GM18520 (cell line): Measurements from ENCODE around the gene NFKB2.

Experiments
- ATAC-seq: cut with Tn5 transposase; IDR thresholded peaks from one replicate; pipeline ENCODE4 v1.9.1; 2021; ENCODE audit not compliant: unreplicated experiment

NFKB2 gene

DNA sequence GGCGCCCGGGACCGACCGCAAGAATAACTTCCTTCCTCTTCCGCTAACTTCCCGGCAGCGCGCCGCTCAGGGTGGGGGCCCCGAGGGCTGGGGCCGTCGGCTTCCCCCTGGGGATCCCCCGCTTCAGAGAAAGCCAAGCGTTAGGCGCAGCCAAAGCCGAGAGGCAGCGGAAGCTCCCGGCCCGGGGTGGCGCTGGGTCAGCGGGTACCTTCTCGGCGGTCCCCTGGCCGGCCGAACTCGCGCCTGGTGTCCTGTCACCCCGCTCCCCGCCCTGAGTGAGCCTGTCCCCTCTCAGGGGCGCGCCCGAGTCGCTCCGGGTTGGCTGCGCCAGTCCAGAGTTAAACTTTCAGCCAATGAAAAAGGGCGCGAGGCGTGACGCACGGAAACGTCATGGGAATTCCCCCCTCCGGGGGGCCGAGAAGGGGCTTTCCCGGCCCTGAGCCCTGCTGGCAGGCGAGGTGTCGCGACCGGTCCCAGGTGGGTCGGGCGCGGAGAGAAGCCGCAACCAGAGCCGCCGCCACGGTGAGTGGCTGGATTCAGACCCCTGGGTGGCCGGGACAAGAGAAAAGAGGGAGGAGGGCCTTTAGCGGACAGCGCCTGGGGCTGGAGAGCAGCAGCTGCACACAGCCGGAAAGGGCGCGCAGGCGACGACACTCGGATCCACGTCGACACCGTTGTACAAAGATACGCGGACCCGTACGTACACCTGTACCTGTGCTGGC, 1.3 kb upstream of the NFKB2 start:
- ATAC-seq = peak; percentile 72

DNA sequence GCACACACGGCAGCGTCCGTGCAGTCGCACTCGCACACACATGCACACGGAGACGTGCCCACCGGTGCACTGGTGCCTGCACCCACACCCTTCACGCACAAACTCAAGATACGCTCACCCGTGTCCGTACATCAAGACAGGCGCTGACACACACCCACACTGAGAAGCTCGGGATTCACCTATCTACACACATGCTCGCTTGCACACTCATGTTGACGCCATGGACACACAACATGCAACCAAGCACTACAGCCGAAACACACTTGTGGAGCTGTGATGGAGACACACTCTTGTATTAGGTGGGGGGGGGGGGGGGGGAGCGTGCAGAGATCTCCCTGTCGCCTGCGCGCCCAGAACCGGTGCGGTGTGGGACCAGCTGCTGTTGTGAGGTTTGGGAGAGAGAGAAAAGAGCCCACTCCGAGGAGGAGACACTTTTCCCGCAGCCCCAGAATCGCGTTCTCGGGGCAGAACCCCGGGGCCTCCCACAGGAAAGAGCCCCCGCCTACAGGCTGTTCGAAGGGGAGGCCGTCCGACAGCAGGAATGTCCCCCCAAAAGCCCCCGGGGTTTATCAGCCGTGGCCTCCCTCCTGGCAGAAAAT, 605 bp upstream of the NFKB2 start:
- ATAC-seq = no peak

DNA sequence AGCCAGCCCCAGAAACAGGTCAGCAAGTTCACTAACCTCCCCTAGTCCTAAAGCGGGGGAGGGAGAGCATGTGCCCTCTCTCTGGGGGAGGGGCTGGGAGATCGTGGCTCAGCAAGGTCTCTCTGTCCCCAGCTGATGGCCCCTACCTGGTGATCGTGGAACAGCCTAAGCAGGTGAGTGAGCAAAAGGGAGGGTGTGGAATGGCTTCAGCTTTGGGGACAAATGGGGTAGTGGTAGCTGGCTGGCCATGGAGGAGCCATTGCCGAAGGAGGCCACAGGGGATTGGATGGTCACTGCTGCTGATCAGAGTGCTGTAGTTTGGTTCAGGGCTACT, 779 bp downstream of the NFKB2 start:
- ATAC-seq = no peak

DNA sequence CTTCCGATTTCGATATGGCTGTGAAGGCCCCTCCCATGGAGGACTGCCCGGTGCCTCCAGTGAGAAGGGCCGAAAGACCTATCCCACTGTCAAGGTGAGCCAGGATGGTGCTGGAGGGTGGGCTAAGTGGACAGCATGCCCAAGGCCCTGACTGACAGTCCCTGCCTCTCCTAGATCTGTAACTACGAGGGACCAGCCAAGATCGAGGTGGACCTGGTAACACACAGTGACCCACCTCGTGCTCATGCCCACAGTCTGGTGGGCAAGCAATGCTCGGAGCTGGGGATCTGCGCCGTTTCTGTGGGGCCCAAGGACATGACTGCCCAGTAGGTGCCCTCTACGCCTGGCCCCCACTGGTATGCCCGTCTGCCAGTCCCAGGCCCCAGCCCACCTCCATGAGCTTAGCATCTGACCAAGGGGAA, 1.2 kb downstream of the NFKB2 start:
- ATAC-seq = no peak

DNA sequence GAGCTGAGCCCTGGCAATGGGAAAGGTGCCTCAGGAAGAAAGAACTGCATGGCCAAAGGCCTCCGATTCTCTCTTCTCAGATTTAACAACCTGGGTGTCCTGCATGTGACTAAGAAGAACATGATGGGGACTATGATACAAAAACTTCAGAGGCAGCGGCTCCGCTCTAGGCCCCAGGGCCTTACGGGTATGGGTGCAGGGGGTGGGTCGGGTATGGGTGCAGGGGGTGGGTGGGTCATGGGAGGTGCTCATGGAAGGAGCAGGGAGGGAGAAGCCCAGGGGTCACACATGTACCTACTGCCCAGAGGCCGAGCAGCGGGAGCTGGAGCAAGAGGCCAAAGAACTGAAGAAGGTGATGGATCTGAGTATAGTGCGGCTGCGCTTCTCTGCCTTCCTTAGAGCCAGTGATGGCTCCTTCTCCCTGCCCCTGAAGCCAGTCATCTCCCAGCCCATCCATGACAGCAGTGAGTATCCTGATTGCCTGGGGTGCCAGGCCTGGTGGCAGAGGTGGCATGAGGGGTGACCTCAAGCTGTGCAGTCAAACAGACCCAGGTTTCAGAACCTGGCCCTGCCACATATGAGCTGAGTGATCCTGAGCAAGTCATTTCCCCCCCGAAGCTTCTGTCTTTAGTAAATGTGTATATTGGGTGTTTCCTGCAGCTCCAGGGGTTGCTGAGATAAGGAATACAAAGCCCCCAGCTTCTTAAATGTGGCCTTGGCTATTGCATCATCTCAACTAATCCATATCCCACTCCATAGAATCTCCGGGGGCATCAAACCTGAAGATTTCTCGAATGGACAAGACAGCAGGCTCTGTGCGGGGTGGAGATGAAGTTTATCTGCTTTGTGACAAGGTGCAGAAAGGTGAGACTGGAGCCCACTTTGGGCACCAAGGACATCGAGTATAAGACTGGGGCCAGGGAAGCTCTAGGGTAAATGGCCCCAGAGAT, 2.0 kb downstream of the NFKB2 start:
- ATAC-seq = no peak

DNA sequence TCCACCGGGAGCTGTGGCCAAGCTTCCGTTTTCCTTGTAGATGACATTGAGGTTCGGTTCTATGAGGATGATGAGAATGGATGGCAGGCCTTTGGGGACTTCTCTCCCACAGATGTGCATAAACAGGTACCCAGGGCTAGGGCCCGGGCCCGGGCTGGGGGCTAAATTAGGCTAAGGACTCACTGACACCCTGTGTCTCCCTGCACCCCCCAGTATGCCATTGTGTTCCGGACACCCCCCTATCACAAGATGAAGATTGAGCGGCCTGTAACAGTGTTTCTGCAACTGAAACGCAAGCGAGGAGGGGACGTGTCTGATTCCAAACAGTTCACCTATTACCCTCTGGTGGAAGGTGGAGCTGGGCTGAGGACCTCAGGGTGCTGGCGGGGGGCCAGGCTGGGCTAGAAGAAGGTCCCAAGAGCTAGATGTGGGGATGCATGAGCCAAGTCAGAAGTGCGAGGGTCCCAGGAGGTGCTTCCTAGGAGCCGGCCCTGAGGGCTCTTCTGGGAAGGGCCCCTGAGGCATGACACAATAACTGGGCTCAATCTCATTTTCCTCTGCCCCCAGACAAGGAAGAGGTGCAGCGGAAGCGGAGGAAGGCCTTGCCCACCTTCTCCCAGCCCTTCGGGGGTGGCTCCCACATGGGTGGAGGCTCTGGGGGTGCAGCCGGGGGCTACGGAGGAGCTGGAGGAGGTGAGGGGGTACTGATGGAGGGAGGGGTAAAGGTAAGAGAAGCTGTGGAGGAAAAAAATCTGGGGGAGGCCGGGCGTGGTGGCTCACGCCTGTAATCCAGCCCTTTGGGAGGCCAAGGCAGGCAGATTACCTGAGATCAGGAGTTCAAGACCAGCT, 2.9 kb downstream of the NFKB2 start:
- no peak for ATAC-seq

DNA sequence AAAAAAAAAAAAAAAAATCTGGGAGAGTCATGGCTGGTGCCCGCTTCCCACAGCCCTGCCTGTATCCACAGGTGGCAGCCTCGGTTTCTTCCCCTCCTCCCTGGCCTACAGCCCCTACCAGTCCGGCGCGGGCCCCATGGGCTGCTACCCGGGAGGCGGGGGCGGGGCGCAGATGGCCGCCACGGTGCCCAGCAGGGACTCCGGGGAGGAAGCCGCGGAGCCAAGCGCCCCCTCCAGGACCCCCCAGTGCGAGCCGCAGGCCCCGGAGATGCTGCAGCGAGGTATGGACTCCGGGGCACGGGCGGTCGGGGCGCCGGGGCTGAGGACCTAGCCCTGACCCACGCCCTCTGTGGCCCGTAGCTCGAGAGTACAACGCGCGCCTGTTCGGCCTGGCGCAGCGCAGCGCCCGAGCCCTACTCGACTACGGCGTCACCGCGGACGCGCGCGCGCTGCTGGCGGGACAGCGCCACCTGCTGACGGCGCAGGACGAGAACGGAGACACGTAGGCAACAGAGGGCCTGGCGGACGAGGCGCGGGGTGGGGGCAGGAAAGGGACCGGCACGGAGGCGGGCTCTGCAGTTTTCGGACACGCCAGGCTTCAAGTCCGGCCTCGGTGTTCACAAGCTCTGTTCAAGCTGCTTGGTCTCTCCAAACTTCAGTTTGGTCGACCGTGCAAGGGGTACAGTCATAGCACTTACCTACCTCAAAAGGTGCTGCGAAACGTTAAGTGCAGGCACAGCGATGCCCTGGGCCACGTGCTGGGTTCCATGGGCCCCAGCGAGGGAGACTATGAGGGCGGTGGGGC, 3.9 kb downstream of the NFKB2 start:
- peak; percentile 30 for ATAC-seq

DNA sequence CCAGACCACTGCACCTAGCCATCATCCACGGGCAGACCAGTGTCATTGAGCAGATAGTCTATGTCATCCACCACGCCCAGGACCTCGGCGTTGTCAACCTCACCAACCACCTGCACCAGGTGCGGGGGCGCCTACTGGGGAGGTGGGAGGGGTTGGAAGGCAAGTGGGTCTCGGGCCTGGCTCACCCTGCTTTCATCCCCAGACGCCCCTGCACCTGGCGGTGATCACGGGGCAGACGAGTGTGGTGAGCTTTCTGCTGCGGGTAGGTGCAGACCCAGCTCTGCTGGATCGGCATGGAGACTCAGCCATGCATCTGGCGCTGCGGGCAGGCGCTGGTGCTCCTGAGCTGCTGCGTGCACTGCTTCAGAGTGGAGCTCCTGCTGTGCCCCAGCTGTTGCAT, 4.6 kb downstream of the NFKB2 start:
- ATAC-seq = no peak

DNA sequence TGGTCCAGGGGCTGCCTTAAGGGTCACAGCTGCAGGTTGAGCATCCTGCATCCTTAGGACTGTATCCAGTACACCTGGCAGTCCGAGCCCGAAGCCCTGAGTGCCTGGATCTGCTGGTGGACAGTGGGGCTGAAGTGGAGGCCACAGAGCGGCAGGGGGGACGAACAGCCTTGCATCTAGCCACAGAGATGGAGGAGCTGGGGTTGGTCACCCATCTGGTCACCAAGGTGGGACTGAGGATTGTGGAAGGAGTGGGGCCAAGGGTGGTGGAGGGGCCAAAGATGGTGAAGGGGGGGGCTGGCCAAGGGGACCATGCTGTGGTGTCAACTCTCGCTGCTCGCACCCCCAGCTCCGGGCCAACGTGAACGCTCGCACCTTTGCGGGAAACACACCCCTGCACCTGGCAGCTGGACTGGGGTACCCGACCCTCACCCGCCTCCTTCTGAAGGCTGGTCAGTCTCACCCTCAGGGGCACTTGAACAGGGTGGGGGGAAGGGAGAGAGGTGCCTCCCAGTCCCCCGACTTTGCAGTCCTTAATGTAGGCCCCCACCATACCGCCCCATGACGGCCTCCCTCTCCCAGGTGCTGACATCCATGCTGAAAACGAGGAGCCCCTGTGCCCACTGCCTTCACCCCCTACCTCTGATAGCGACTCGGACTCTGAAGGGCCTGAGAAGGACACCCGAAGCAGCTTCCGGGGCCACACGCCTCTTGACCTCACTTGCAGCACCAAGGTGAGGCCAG, 5.3 kb downstream of the NFKB2 start:
- no peak for ATAC-seq

DNA sequence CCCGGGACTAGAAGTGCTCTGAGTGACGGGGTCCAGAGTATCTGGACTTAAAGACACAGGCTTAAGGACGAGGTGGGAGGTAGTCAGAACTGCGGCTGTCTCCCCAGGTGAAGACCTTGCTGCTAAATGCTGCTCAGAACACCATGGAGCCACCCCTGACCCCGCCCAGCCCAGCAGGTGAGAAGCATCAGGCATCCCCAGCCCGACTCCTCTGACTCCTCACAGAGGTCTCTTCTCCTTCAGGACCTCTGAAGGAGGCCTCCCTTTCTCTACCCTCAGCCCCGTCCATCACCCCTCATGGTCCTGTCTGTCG, 5.8 kb downstream of the NFKB2 start:
- ATAC-seq = no peak

DNA sequence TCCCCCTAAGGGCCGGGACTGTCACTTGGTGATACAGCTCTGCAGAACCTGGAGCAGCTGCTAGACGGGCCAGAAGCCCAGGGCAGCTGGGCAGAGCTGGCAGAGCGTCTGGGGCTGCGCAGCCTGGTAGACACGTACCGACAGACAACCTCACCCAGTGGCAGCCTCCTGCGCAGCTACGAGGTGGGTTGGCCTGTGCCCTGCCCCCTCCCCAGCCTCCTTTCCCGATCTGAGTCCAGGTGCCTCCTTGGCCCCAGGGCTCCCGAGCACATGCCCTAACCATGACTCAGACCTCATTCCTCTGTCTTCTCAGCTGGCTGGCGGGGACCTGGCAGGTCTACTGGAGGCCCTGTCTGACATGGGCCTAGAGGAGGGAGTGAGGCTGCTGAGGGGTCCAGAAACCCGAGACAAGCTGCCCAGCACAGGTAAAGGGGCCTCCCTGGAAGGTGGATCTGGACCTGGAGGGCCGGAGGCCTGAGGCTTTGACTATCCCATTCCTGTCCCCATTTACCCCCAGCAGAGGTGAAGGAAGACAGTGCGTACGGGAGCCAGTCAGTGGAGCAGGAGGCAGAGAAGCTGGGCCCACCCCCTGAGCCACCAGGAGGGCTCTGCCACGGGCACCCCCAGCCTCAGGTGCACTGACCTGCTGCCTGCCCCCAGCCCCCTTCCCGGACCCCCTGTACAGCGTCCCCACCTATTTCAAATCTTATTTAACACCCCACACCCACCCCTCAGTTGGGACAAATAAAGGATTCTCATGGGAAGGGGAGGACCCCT, 6.4 kb downstream of the NFKB2 start:
- ATAC-seq = no peak

DNA sequence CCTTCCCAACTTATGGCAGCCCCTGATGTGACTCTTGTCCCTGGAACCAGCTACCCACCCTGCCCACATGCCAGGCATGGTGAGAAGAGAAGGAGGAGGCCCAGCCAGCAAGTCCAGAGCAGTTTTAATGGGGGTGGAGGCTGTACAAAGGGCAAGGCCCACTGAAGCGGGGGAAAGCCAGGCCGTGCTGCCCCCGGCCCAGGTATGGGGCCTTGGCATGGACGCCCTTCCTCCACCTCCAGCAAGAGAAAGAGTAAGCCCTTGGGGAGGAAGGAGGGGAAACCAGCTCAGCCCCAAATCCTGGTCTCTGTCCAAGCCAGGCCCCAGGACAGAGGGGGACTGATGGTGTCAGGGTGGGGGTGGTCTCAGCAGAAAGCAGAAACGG, 7.0 kb downstream of the NFKB2 start:
- ATAC-seq = no peak

DNA sequence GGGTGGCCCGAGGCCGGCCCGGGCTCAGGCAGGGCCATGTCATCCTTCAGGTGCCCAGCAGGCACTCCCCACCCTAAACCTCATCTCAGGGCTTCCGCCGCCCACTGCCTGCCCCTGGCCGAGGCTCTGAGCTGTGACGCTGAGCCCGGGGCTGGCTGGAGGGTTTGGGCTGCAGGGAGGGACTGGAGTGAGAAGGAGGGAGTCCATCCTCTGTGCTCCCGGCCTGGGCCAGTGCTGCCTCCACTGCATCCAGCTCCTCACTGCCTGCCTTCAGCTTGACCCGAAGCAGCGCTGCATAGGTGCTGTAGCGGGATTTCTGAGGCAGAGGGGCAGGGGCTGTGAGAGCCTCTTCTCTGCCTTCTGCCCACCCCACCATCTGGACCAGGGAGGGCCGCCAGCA, 7.6 kb downstream of the NFKB2 start:
- ATAC-seq = no peak

DNA sequence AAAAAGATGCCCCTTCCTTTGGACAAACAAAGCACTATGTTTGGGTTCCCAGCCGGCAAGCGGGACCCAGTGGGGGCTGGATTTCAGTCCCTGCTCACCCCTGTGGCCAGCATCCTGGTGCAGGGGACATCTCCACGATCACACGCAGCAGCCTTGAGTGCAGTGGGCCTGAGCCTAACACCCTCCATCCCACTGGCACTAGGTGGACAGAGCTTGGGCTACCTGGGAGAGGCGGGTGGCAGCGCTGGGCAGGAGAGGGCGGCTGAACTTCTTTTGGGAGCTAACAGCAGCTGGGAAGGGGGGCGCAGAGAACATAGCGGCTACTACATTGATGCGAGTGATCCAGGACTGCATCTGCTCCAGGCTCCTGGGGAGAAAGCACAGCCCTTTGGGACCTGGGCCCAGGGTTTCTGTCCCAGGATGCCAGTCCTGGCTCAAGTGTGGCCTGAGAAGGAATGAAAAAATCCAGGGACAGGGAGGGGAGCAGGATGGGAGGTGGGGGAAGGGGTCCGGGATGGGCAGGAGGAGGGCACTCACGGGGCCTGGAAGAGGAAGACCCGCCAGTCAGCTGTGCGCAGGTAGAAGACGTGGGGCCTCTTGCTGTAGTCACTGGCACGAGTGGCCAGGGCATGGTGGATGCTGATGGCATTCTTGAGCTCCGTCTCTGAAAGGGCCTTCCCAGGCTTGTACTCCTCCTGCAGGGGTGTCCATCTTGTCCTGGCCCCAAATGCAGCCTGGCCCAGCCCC, 9.0 kb downstream of the NFKB2 start:
- no peak for ATAC-seq

DNA sequence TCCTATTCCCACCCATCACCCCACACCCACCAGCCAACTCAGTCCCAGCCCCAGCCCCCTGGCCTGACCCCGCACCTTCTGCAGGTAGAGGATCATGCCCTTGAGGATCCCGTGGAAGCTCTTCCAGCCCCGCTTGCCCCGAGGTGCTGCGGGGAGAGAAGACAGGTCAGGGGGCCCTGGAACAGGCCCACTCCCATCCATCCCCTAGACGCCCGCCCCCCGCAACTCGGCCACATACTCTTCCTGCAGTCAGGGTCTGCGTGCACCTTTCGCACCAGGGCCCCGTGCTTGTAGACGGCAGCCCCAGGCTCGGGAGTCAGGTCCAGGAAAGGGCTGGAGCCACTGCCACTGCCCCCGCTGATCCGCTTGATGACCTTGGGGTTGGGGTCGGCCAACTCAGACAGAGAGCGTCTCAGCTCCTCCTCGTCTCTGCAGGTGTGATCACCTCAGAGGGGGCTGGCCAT, 9.6 kb downstream of the NFKB2 start:
- no peak for ATAC-seq

DNA sequence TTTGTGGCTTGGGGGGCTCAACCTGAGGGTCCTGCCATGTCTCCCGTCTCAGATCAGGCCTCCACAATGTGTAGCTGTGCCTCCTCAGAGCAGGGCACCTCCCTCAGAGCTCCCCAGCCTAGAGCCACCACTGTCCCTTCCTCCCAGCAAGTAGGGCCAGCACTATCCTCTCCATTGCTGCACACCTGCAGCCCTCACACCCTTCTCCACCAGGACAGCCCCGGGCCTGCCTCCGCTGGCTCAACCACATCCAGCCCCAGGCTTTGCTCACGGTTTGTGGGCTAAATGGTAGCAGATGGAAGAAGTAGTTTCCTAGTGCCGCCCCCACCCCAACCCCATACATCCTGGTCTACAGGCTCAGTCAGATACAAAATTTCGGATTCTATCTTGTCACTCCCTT, 10.1 kb downstream of the NFKB2 start:
- no peak for ATAC-seq

DNA sequence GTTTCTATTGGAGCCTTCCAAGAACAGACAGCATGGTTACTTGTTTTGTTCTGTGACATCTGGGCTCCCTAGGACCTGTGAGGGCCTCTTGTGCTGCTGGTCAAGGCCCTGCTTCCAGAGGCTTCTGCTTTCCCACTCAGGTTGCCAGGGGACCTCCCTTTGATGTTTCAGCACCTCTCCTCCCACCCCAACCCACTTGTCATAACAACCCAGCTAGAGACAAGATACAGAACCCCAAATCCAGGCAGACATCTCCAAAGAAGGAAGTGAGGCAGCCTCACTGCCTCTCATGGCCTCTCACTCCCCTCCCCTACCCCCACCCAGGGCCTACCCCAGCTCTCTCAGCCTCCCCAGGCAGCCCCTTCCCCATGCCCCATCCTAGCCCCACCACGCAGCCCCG, 11.3 kb downstream of the NFKB2 start:
- ATAC-seq = no peak

DNA sequence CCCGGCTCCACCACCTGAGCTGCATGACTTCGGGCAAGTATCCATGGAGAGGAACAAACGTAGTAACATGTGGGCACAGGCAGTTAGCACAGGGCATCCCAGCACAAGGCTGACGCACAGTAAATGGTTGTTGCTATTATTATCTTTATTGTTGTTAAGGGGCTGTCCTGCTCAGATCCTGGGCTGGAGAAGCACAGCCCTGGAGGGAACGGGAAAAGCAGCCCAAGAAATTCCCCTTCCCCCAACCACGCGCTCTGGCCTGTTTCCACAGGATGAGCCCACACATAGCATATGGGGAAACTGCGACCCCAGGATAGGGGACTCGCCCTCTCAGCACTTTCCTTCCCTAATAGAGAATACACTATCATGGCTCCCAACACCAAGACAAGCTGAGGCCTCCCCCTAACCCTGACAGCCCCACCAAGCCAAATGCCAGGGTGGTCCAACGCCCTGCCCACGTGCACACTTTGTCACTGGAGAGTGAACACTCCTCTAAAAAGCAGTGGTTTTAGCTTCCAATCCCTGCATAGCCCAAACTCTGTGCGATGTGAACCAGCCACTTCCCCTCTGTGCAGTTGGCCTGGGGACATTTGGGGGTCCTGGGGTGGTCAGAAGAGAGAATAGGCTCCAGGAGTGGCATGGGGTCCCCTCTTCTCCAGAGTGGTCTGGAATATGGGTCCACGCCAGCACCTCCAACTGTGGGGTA, 12.1 kb downstream of the NFKB2 start:
- no peak for ATAC-seq
